ENCODE measurements around the gene TNFAIP8. TPM values are rescaled to one million over a fixed set of nuclear protein-coding genes. Genes with fewer than 3 reads are reported as not detected.

The TNFAIP8 gene
- total and polyA plus RNA-seq, 2 of the 13 experiments (the other 11 are each of a cell fraction or from before 2014, with no cell fraction given), result 6.4 to 11.2 TPM

DNA sequence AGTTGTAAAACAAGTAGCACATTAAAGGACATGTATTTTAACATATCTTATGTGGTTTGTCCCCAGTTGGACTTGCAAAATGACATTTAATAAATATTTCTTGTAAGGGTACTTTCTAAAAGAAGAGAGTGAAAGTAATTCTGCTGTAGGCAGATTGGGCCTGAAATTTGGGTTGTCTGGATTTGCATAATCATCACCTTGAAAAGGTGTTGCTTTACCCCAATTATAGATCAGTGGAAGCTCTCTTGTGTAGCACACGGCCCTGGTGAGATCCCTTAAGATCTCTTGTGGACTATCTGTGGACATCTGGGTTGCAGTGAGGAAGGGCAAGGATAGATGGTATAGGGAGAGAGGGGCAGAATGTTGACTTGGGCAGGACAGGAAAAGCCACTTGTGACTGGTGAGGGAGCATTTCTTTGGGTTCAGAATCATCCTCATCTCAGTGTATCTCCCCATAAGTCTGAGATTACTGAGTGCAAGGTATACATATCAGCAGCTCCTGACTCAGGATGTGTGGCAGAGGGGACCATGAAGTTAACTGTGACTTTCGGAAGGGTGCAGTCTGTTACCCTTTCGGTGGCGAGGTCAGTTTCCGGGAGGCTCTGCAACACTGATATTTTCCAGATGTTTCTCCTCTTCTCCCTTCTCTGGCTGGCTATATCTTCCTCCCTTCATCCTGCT, 2.0 kb upstream of the TNFAIP8 start:
- POLR2A ChIA-PET, result no interaction called here
- H3K9me3 ChIP-seq (ENCODE audit: low read length), result no peaks in the 10 kb centered on the region
- FAIRE-seq (no peak), ATAC-seq (no peak), DNase-seq (ENCODE audit: low spot score) (no peak)
- no TSS peak for BruUV-seq (replicated peaks)
- peaks cover 20% of the 10 kb centered on the region for H3K4me1 ChIP-seq (ENCODE audit: insufficient read depth, low read length)
- no peak overlapping the region for H3K27ac ChIP-seq (ENCODE audit: extremely low read length, insufficient read depth, low read length)
- H3K36me3 ChIP-seq (replicated peaks in 1 of 2; ENCODE audit: control insufficient read depth in 1 of 2, insufficient read depth in 2 of 2, low read length in 2 of 2), result no peaks in the 10 kb centered on the region
- WGBS (ENCODE audit: low lambda C conversion rate), result 93% methylated on average over 5 of the region's 5 CpGs
- in situ Hi-C loops (cut with HindIII; ENCODE audit: extremely low pct_ligation_motif_present, low pct_unique_long_range_greater_than_20kb) (no loop called here), intact Hi-C loops (cut with micrococcal nuclease; ENCODE audit: unreplicated experiment) (no loop called here)
- no peak overlapping the region for H3K4me2 ChIP-seq (ENCODE audit: low read depth, low read length)
- no peaks in the 10 kb centered on the region for H4K20me1 ChIP-seq (ENCODE audit: insufficient read depth, low read length)
- no peaks in the 10 kb centered on the region for H3K79me2 ChIP-seq (ENCODE audit: insufficient read depth, low read length)
- no peak overlapping the region for H3K9ac ChIP-seq (ENCODE audit: insufficient read depth, low read depth, low read length)
- no peaks in the 10 kb centered on the region for H3K27me3 ChIP-seq (ENCODE audit: control insufficient read depth in 1 of 2, insufficient read depth in 2 of 2, low read length in 2 of 2)
- no peak overlapping the region for H3K4me3 ChIP-seq (replicated peaks in 1 of 3; ENCODE audit: insufficient read depth in 1 of 3, low read depth in 2 of 3, low read length in 3 of 3)
- H2AFZ ChIP-seq (ENCODE audit: low read length), result no peak overlapping the region
- CTCF ChIA-PET (ENCODE audit: low intra/inter-chr PET ratio, low total read pairs), result no interaction called here
- TF ChIP-seq EP300 (IDR thresholded peaks at IDR 0.05; ENCODE audit: low read depth in 2 of 2, low read length in 2 of 2) (no peak), EP300 (CRISPR knock-in tag; IDR thresholded peaks at IDR 0.05; ENCODE audit: borderline replicate concordance) (no peak), EHMT2 (IDR thresholded peaks at IDR 0.05; ENCODE audit: borderline replicate concordance, low read depth, low read length) (no peak), MBD4 (IDR thresholded peaks at IDR 0.05; ENCODE audit: borderline replicate concordance, low read length) (no peak), NONO (IDR thresholded peaks at IDR 0.05) (no peak), NONO (CRISPR knock-in tag; conservative IDR thresholded peaks at IDR 0.05) (no peak), NR3C1 (CRISPR knock-in tag; IDR thresholded peaks at IDR 0.05) (no peak), REL (CRISPR knock-in tag; conservative IDR thresholded peaks at IDR 0.05) (no peak), TAF1 (CRISPR knock-in tag; IDR thresholded peaks at IDR 0.05) (no peak), ZNF101 (CRISPR knock-in tag; IDR thresholded peaks at IDR 0.05; ENCODE audit: borderline replicate concordance, low read depth) (no peak), ETV6 (CRISPR knock-in tag; conservative IDR thresholded peaks at IDR 0.05) (no peak)
- TF ChIP-seq, protein P1, sequence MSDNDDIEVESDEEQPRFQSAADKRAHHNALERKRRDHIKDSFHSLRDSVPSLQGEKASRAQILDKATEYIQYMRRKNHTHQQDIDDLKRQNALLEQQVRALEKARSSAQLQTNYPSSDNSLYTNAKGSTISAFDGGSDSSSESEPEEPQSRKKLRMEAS (IDR thresholded peaks at IDR 0.05), result no peak
- TF ChIP-seq, protein P2, sequence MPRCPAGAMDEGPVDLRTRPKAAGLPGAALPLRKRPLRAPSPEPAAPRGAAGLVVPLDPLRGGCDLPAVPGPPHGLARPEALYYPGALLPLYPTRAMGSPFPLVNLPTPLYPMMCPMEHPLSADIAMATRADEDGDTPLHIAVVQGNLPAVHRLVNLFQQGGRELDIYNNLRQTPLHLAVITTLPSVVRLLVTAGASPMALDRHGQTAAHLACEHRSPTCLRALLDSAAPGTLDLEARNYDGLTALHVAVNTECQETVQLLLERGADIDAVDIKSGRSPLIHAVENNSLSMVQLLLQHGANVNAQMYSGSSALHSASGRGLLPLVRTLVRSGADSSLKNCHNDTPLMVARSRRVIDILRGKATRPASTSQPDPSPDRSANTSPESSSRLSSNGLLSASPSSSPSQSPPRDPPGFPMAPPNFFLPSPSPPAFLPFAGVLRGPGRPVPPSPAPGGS (CRISPR knock-in tag; IDR thresholded peaks at IDR 0.05), result no peak
- TF ChIP-seq, protein P3, sequence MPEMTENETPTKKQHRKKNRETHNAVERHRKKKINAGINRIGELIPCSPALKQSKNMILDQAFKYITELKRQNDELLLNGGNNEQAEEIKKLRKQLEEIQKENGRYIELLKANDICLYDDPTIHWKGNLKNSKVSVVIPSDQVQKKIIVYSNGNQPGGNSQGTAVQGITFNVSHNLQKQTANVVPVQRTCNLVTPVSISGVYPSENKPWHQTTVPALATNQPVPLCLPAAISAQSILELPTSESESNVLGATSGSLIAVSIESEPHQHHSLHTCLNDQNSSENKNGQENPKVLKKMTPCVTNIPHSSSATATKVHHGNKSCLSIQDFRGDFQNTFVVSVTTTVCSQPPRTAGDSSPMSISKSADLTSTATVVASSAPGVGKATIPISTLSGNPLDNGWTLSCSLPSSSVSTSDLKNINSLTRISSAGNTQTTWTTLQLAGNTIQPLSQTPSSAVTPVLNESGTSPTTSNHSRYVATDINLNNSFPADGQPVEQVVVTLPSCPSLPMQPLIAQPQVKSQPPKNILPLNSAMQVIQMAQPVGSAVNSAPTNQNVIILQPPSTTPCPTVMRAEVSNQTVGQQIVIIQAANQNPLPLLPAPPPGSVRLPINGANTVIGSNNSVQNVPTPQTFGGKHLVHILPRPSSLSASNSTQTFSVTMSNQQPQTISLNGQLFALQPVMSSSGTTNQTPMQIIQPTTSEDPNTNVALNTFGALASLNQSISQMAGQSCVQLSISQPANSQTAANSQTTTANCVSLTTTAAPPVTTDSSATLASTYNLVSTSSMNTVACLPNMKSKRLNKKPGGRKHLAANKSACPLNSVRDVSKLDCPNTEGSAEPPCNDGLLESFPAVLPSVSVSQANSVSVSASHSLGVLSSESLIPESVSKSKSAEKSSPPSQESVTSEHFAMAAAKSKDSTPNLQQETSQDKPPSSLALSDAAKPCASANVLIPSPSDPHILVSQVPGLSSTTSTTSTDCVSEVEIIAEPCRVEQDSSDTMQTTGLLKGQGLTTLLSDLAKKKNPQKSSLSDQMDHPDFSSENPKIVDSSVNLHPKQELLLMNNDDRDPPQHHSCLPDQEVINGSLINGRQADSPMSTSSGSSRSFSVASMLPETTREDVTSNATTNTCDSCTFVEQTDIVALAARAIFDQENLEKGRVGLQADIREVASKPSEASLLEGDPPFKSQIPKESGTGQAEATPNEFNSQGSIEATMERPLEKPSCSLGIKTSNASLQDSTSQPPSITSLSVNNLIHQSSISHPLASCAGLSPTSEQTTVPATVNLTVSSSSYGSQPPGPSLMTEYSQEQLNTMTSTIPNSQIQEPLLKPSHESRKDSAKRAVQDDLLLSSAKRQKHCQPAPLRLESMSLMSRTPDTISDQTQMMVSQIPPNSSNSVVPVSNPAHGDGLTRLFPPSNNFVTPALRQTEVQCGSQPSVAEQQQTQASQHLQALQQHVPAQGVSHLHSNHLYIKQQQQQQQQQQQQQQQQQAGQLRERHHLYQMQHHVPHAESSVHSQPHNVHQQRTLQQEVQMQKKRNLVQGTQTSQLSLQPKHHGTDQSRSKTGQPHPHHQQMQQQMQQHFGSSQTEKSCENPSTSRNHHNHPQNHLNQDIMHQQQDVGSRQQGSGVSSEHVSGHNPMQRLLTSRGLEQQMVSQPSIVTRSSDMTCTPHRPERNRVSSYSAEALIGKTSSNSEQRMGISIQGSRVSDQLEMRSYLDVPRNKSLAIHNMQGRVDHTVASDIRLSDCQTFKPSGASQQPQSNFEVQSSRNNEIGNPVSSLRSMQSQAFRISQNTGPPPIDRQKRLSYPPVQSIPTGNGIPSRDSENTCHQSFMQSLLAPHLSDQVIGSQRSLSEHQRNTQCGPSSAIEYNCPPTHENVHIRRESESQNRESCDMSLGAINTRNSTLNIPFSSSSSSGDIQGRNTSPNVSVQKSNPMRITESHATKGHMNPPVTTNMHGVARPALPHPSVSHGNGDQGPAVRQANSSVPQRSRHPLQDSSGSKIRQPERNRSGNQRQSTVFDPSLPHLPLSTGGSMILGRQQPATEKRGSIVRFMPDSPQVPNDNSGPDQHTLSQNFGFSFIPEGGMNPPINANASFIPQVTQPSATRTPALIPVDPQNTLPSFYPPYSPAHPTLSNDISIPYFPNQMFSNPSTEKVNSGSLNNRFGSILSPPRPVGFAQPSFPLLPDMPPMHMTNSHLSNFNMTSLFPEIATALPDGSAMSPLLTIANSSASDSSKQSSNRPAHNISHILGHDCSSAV (CRISPR knock-in tag; IDR thresholded peaks at IDR 0.05; ENCODE audit: borderline replicate concordance), result no peak
- TF ChIP-seq, protein P4, sequence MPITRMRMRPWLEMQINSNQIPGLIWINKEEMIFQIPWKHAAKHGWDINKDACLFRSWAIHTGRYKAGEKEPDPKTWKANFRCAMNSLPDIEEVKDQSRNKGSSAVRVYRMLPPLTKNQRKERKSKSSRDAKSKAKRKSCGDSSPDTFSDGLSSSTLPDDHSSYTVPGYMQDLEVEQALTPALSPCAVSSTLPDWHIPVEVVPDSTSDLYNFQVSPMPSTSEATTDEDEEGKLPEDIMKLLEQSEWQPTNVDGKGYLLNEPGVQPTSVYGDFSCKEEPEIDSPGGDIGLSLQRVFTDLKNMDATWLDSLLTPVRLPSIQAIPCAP (CRISPR knock-in tag; IDR thresholded peaks at IDR 0.05; ENCODE audit: low read depth), result no peak

Measured in HepG2 (cell line).